Measurements from ENCODE around the gene INPP4A.

Gene INPP4A

DNA sequence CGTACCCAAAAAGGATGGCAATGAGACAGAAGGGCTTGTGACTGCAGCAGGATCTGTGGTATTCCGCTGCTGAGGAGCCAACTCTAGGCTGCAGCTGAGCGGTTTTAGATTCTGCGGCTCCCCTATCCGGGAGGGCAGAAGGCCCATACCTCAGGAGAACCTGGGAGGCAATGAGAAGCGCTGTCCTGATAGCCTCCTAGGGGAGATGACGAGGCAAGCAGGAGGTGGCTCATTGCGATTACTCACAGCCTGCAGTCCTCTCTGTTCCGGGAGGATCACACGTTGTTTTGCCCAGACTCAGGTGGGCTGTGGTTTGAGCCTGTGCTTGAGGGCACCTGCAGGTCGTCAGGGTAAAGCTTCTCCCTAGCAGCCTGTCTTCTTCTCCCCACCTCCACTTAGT lies 98.6 kb downstream of the INPP4A start:
- no peak overlapping the region for H3K4me3 ChIP-seq (replicated peaks; ENCODE audit: low read depth, low read length)
- TF ChIP-seq, protein P1, sequence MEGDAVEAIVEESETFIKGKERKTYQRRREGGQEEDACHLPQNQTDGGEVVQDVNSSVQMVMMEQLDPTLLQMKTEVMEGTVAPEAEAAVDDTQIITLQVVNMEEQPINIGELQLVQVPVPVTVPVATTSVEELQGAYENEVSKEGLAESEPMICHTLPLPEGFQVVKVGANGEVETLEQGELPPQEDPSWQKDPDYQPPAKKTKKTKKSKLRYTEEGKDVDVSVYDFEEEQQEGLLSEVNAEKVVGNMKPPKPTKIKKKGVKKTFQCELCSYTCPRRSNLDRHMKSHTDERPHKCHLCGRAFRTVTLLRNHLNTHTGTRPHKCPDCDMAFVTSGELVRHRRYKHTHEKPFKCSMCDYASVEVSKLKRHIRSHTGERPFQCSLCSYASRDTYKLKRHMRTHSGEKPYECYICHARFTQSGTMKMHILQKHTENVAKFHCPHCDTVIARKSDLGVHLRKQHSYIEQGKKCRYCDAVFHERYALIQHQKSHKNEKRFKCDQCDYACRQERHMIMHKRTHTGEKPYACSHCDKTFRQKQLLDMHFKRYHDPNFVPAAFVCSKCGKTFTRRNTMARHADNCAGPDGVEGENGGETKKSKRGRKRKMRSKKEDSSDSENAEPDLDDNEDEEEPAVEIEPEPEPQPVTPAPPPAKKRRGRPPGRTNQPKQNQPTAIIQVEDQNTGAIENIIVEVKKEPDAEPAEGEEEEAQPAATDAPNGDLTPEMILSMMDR (IDR thresholded peaks at IDR 0.05; ENCODE audit: low read depth, low read length, missing control alignments) = no peak
- DNase-seq (ENCODE audit: extremely low read depth, low read depth) = no peak

DNA sequence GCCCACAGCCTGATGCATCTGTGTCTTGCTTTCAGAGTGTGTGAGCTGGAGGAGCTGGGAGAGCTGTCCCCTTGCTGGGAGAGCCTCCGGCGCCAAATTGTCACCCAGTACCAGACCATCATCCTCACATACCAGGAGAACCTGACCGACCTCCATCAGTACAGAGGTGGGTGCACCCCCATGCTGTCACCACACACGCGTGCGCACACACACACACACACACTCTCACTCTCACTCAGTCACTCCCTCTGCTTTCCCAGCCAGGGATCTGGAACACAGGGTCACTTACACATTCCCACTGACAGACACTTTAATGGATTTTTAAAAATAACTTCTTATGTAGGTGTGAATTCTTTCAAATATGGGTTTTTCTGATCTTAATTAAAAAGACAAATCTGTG lies 99.2 kb downstream of the INPP4A start:
- no peak overlapping the region for H3K4me3 ChIP-seq (replicated peaks; ENCODE audit: low read depth, low read length)
- TF ChIP-seq, protein P1 (IDR thresholded peaks at IDR 0.05; ENCODE audit: low read depth, low read length, missing control alignments) = no peak
- no peak for DNase-seq (ENCODE audit: extremely low read depth, low read depth)

- TF ChIP-seq, protein P1 (IDR thresholded peaks at IDR 0.05; ENCODE audit: low read depth, low read length, missing control alignments) = no peak
- H3K4me3 ChIP-seq (replicated peaks; ENCODE audit: low read depth, low read length) = no peak overlapping the region
- no peak for DNase-seq (ENCODE audit: extremely low read depth, low read depth)
Measured at GRCh38 chr2:98545591-98545990, 100.9 kb downstream of the INPP4A start.

- TF ChIP-seq, protein P1 (IDR thresholded peaks at IDR 0.05; ENCODE audit: low read depth, low read length, missing control alignments) = no peak
- H3K4me3 ChIP-seq (replicated peaks; ENCODE audit: low read depth, low read length) = no peak overlapping the region
- DNase-seq (ENCODE audit: extremely low read depth, low read depth) = no peak
Measured at GRCh38 chr2:98546186-98546585, 101.5 kb downstream of the INPP4A start.

DNA sequence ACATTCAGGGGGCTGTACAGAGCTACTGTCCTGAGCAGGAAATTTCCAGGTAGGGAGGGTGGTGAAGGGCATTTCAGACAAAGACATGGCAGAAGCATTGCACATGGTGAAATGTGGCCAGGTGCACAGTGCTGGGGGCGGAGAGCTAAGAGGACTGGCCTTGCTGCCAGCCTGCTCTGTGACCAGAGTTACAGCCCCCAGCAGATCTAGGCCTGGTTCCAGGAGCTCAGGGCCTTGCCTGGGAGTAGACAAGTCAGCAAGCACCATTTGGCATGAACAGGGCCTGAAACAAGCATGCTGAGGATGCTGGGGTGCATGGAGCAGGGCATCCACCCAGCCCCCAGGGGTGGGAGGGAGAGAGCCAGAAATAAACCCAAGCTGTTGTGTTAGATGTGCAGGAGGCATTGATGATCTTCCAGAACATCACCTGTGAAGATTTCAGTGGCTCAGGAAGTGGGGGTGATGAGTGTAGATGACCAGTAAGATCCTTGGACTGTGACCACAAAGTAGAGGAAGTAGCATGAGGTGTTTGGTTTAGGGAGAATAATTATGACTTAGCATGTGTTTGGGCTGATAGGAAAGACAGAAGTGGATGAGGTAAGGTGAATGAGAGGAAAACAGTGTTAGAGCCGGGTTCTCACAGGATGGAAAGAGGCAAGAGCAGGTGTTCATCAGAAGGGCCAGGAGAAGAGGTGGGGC lies 102.6 kb downstream of the INPP4A start:
- DNase-seq (ENCODE audit: extremely low read depth, low read depth) = no peak
- H3K4me3 ChIP-seq (replicated peaks; ENCODE audit: low read depth, low read length) = no peak overlapping the region
- TF ChIP-seq, protein P1 (IDR thresholded peaks at IDR 0.05; ENCODE audit: low read depth, low read length, missing control alignments) = no peak

- H3K4me3 ChIP-seq (replicated peaks; ENCODE audit: low read depth, low read length) = no peak overlapping the region
- TF ChIP-seq, protein P1 (IDR thresholded peaks at IDR 0.05; ENCODE audit: low read depth, low read length, missing control alignments) = no peak
- no peak for DNase-seq (ENCODE audit: extremely low read depth, low read depth)
Measured at GRCh38 chr2:98548920-98549818, 104.5 kb downstream of the INPP4A start.

Measured in HFF-Myc (cell line).